ENCODE measurements around the gene COX19. TPM values are rescaled to one million over a fixed set of nuclear protein-coding genes. Genes with fewer than 3 reads are reported as not detected.

The COX19 gene
- total and polyA plus RNA-seq, 2 of the 13 experiments (the other 11 are each of a cell fraction or from before 2014, with no cell fraction given) = 11.5 to 21.7 TPM

- TF ChIP-seq ZNF687 (CRISPR knock-in tag; IDR thresholded peaks at IDR 0.05) = peak; percentile 85
- TF ChIP-seq NCOA5 (CRISPR knock-in tag; IDR thresholded peaks at IDR 0.05) = no peak
- no peak for TF ChIP-seq ZSCAN22 (CRISPR knock-in tag; IDR thresholded peaks at IDR 0.05)
- 0 out of 2 replicates have a peak, but pooled peaks have one; percentile 58 for TF ChIP-seq SATB2 (CRISPR knock-in tag; IDR thresholded peaks at IDR 0.05)
- TF ChIP-seq, protein P1, sequence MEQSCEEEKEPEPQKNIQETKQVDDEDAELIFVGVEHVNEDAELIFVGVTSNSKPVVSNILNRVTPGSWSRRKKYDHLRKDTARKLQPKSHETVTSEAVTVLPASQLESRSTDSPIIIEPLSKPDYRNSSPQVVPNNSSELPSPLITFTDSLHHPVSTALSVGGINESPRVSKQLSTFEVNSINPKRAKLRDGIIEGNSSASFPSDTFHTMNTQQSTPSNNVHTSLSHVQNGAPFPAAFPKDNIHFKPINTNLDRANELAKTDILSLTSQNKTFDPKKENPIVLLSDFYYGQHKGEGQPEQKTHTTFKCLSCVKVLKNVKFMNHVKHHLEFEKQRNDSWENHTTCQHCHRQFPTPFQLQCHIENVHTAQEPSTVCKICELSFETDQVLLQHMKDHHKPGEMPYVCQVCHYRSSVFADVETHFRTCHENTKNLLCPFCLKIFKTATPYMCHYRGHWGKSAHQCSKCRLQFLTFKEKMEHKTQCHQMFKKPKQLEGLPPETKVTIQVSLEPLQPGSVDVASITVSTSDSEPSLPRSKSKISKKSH (CRISPR knock-in tag; IDR thresholded peaks at IDR 0.05; ENCODE audit: borderline replicate concordance) = peak; percentile 49; the same call in 1 of the 2 replicates
- TF ChIP-seq AGO1 (IDR thresholded peaks at IDR 0.05; ENCODE audit: low read depth, low read length, poor library complexity, severe bottlenecking) = peak; percentile 6
- TF ChIP-seq, protein P2, sequence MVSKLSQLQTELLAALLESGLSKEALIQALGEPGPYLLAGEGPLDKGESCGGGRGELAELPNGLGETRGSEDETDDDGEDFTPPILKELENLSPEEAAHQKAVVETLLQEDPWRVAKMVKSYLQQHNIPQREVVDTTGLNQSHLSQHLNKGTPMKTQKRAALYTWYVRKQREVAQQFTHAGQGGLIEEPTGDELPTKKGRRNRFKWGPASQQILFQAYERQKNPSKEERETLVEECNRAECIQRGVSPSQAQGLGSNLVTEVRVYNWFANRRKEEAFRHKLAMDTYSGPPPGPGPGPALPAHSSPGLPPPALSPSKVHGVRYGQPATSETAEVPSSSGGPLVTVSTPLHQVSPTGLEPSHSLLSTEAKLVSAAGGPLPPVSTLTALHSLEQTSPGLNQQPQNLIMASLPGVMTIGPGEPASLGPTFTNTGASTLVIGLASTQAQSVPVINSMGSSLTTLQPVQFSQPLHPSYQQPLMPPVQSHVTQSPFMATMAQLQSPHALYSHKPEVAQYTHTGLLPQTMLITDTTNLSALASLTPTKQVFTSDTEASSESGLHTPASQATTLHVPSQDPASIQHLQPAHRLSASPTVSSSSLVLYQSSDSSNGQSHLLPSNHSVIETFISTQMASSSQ (IDR thresholded peaks at IDR 0.05; ENCODE audit: low read depth) = no peak
- TF ChIP-seq, protein P2 (CRISPR knock-in tag; IDR thresholded peaks at IDR 0.05; ENCODE audit: borderline replicate concordance) = 0 out of 2 replicates have a peak, but pooled peaks have one; percentile 18
- TF ChIP-seq SPEN (CRISPR knock-in tag; IDR thresholded peaks at IDR 0.05; ENCODE audit: low read depth) = no peak
- TF ChIP-seq, protein P3, sequence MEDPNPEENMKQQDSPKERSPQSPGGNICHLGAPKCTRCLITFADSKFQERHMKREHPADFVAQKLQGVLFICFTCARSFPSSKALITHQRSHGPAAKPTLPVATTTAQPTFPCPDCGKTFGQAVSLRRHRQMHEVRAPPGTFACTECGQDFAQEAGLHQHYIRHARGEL (CRISPR knock-in tag; IDR thresholded peaks at IDR 0.05) = 0 out of 2 replicates have a peak, but pooled peaks have one; percentile 7
- TF ChIP-seq, protein P4, sequence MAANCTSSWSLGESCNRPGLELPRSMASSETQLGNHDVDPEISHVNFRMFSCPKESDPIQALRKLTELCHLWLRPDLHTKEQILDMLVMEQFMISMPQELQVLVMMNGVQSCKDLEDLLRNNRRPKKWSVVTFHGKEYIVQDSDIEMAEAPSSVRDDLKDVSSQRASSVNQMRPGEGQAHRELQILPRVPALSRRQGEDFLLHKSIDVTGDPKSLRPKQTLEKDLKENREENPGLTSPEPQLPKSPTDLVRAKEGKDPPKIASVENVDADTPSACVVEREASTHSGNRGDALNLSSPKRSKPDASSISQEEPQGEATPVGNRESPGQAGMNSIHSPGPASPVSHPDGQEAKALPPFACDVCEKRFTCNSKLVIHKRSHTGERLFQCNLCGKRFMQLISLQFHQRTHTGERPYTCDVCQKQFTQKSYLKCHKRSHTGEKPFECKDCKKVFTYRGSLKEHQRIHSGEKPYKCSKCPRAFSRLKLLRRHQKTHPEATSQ (CRISPR knock-in tag; IDR thresholded peaks at IDR 0.05; ENCODE audit: borderline replicate concordance) = no peak
- TF ChIP-seq, protein P5, sequence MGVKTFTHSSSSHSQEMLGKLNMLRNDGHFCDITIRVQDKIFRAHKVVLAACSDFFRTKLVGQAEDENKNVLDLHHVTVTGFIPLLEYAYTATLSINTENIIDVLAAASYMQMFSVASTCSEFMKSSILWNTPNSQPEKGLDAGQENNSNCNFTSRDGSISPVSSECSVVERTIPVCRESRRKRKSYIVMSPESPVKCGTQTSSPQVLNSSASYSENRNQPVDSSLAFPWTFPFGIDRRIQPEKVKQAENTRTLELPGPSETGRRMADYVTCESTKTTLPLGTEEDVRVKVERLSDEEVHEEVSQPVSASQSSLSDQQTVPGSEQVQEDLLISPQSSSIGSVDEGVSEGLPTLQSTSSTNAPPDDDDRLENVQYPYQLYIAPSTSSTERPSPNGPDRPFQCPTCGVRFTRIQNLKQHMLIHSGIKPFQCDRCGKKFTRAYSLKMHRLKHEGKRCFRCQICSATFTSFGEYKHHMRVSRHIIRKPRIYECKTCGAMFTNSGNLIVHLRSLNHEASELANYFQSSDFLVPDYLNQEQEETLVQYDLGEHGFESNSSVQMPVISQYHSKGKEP (CRISPR knock-in tag; IDR thresholded peaks at IDR 0.05) = no peak
- no peak for TF ChIP-seq KLF15 (CRISPR knock-in tag; IDR thresholded peaks at IDR 0.05; ENCODE audit: borderline replicate concordance)
- TF ChIP-seq ZC3H4 (CRISPR knock-in tag; IDR thresholded peaks at IDR 0.05; ENCODE audit: borderline replicate concordance) = peak; percentile 72; the same call in 1 of the 2 replicates
- TF ChIP-seq SRY (CRISPR knock-in tag; IDR thresholded peaks at IDR 0.05) = 0 out of 2 replicates have a peak, but pooled peaks have one; percentile 23
These were observed 7.2 kb upstream of the COX19 start (continued) for GRCh38 chr7:982511-983003.
